ENCODE data around the gene MTHFD1L. TPM values are rescaled to one million over a fixed set of nuclear protein-coding genes. Genes with fewer than 3 reads are reported as not detected.

Gene MTHFD1L
- total and polyA plus RNA-seq, 2 of the 8 experiments (the other 6 are each of a cell fraction or from before 2014, with no cell fraction given) = 29.2 to 105 TPM

DNA sequence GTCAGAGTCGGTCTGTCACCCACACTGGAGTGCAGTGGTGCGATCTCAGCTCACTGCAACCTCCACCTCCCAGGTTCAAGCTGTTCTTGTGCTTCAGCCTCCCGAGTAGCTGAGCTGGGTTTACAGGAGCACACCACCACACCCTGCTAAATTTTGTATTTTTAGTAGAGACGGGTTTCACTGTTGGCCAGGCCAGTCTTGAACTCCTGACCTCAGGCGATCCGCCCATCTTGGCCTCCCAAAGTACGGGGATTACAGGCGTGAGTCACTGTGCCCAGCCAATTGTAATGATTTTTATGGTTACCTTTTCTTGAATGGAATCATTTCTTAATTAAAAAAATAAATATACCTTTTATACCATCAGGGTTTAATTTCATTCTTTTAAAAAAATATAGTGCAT is 105.7 kb downstream of the MTHFD1L start:
- no peak for FAIRE-seq
- H3K79me1 ChIP-seq (ENCODE audit: low read depth, low read length) = no peaks in the 10 kb centered on the region
- TF ChIP-seq TCF12 (IDR thresholded peaks at IDR 0.05; ENCODE audit: low read depth, low read length) (no peak), NANOG (IDR thresholded peaks at IDR 0.05; ENCODE audit: insufficient read depth, low read depth, low read length, poor library complexity, severe bottlenecking) (no peak), RFX5 (IDR thresholded peaks at IDR 0.05; ENCODE audit: borderline replicate concordance, low read depth, low read length) (no peak), BACH1 (IDR thresholded peaks at IDR 0.05; ENCODE audit: low read length) (no peak), RBBP5 (IDR thresholded peaks at IDR 0.05; ENCODE audit: borderline replicate concordance, low read depth, low read length) (no peak), CBX8 (IDR thresholded peaks at IDR 0.05; ENCODE audit: borderline replicate concordance, low read depth, low read length) (no peak)
- H2BK5ac ChIP-seq (ENCODE audit: low read depth, low read length) = no peak overlapping the region
- no peak overlapping the region for H3K4ac ChIP-seq (replicated peaks; ENCODE audit: insufficient read length, low read depth, low read length)
- H4K5ac ChIP-seq (ENCODE audit: insufficient read length, low read depth, low read length) = no peak overlapping the region
- ChIA-PET POLR2A (ENCODE audit: partially characterized antibody) (no interaction called here), CTCF (ENCODE audit: partially characterized antibody) (interaction anchor here (0.6 kb wide), 1 partner anchor 9 kb away, joined by 3 read pairs; no protein-coding TSS in a partner anchor)
- no peak overlapping the region for H2BK12ac ChIP-seq (ENCODE audit: low read depth, low read length)
- H4K20me1 ChIP-seq (replicated peaks in 1 of 2; ENCODE audit: control insufficient read depth in 1 of 2, insufficient read depth in 2 of 2, low read length in 2 of 2) = no peaks in the 10 kb centered on the region
- no peak overlapping the region for H3K4me3 ChIP-seq (ENCODE audit: extremely low read depth in 1 of 4, insufficient read depth in 2 of 4, low read depth in 3 of 4, low read length in 4 of 4)
- no peaks in the 10 kb centered on the region for H3K4me1 ChIP-seq (replicated peaks in 1 of 4; ENCODE audit: control insufficient read depth in 3 of 4, insufficient read depth in 4 of 4, low read length in 3 of 4)
- H2BK15ac ChIP-seq (ENCODE audit: low read length) = no peak overlapping the region
- no peak overlapping the region for H2BK120ac ChIP-seq (replicated peaks; ENCODE audit: low read depth, low read length)
- H3K23ac ChIP-seq (ENCODE audit: insufficient read length) = no peak overlapping the region
- no peak overlapping the region for H4K91ac ChIP-seq (replicated peaks; ENCODE audit: insufficient read length, low read length)
- no peak overlapping the region for H2AFZ ChIP-seq (ENCODE audit: low read length)
- no peak overlapping the region for H3K9ac ChIP-seq (replicated peaks in 1 of 4; ENCODE audit: extremely low read depth in 1 of 4, low read depth in 3 of 4, low read length in 3 of 4)
- no peak overlapping the region for H3K56ac ChIP-seq (replicated peaks; ENCODE audit: insufficient read length, low read depth, low read length)
- no peak overlapping the region for H3K14ac ChIP-seq (ENCODE audit: insufficient read length)
- no peak for DNase-seq (ENCODE audit: low read depth in 1 of 2, low spot score in 2 of 2)
- H3K27ac ChIP-seq (ENCODE audit: low read depth, low read length) = no peak overlapping the region
- no peak overlapping the region for H3K18ac ChIP-seq (ENCODE audit: extremely low read depth, low read length)
- no peaks in the 10 kb centered on the region for H3K79me2 ChIP-seq (ENCODE audit: control insufficient read depth in 1 of 2, insufficient read depth in 2 of 2, low read length in 2 of 2)
- H3K9me3 ChIP-seq (ENCODE audit: insufficient read depth in 2 of 2, low read depth in 1 of 2, low read length in 1 of 2) = no peaks in the 10 kb centered on the region
- H3K4me2 ChIP-seq (ENCODE audit: insufficient read depth in 1 of 2, low read depth in 2 of 2, low read length in 2 of 2) = no peak overlapping the region
- peaks cover 3 to 32% (median 12%) of the 10 kb centered on the region in 4 experiments; a peak in 7 of 8 replicates for H3K36me3 ChIP-seq (ENCODE audit: control insufficient read depth in 2 of 4, insufficient read depth in 4 of 4, low read length in 3 of 4)
- no peak overlapping the region for H2BK20ac ChIP-seq (ENCODE audit: low read length)
- H3K23me2 ChIP-seq (ENCODE audit: low read depth, low read length) = no peaks in the 10 kb centered on the region
- WGBS, 2 experiments (ENCODE audit: extremely low coverage in 1 of 2, insufficient coverage in 1 of 2, insufficient read length in 1 of 2, insufficient replicate concordance in 2 of 2, low coverage in 1 of 2, low lambda C conversion rate in 2 of 2, missing lambda C conversion rate in 1 of 2) = 86% methylated on average over 8 of the region's 8 CpGs; no CpG with 5 or more reads in 1 of the 2 experiments
- H2AK5ac ChIP-seq (ENCODE audit: low read depth, low read length) = no peak overlapping the region
- no peaks in the 10 kb centered on the region for H3K27me3 ChIP-seq (replicated peaks in 1 of 4; ENCODE audit: control insufficient read depth in 3 of 4, extremely low read depth in 1 of 4, insufficient read depth in 3 of 4, low read length in 3 of 4)
- H4K8ac ChIP-seq (ENCODE audit: extremely low read depth, insufficient read depth, low read length) = no peak overlapping the region

All from H1 (cell line).